Activated T-helper 1 cell treated with anti-CD3 and anti-CD28 coated beads, Interleukin-2, amount 50 U/mL, for 16 hours (primary cell): ENCODE results near the gene PRDM12.

Experiments
- DNase-seq, 2 donors: peaks; one replicate each; pipeline ENCODE4 v3.0.0-alpha.2; 2020; ENCODE audit warnings: low read depth in 1 of 2, low spot score in 1 of 2

The PRDM12 gene

GRCh38 chr9:130718562-130718961, 54.2 kb downstream of the PRDM12 start:
- DNase-seq = no peak

- no peak for DNase-seq
Observed at GRCh38 chr9:130720762-130721161, 56.4 kb downstream of the PRDM12 start.

GRCh38 chr9:130728721-130729120, 64.3 kb downstream of the PRDM12 start:
- no peak for DNase-seq

- DNase-seq = no peak
Observed at GRCh38 chr9:130729145-130729544, 64.8 kb downstream of the PRDM12 start.

- DNase-seq = no peak
Observed at GRCh38 chr9:130731355-130731754, 67.0 kb downstream of the PRDM12 start.

- no peak for DNase-seq
Observed at GRCh38 chr9:130732136-130732535, 67.7 kb downstream of the PRDM12 start.
